Embryonic facial prominence (tissue), 1 donor: ENCODE data around the gene MBD5.

Experiments used
- DNase-seq: peaks from one replicate; pipeline ENCODE4 v3.0.0-alpha.2; 2016; ENCODE audit errors: extremely low spot score

MBD5 gene

GRCh38 chr2:148517822-148518221 lies 496.9 kb downstream of the MBD5 start:
- no peak for DNase-seq

- no peak for DNase-seq
Measured at GRCh38 chr2:148519013-148519412, 498.1 kb downstream of the MBD5 start.

- DNase-seq: no peak
Measured at GRCh38 chr2:148521181-148521580, 500.3 kb downstream of the MBD5 start.

GRCh38 chr2:148523315-148523714 lies 502.4 kb downstream of the MBD5 start:
- no peak for DNase-seq

GRCh38 chr2:148524519-148524919 lies 503.6 kb downstream of the MBD5 start:
- DNase-seq: no peak

- no peak for DNase-seq
Measured at GRCh38 chr2:148525130-148525529, 504.2 kb downstream of the MBD5 start.

GRCh38 chr2:148526509-148527346 lies 505.8 kb downstream of the MBD5 start:
- no peak for DNase-seq

GRCh38 chr2:148527488-148528340 lies 506.8 kb downstream of the MBD5 start:
- no peak for DNase-seq

- DNase-seq: no peak
Measured at GRCh38 chr2:148528356-148529064, 507.6 kb downstream of the MBD5 start.

- DNase-seq: no peak
Measured at GRCh38 chr2:148529745-148530144, 508.9 kb downstream of the MBD5 start.

GRCh38 chr2:148530350-148530749 lies 509.5 kb downstream of the MBD5 start:
- DNase-seq: no peak

GRCh38 chr2:148531235-148531634 lies 510.3 kb downstream of the MBD5 start:
- no peak for DNase-seq

GRCh38 chr2:148531669-148532428 lies 511.0 kb downstream of the MBD5 start:
- no peak for DNase-seq

GRCh38 chr2:148533004-148533403 lies 512.1 kb downstream of the MBD5 start:
- DNase-seq: no peak

GRCh38 chr2:148533685-148534084 lies 512.8 kb downstream of the MBD5 start:
- no peak for DNase-seq

- no peak for DNase-seq
Measured at GRCh38 chr2:148534416-148535204, 513.7 kb downstream of the MBD5 start.

GRCh38 chr2:148538375-148538774 lies 517.5 kb downstream of the MBD5 start:
- DNase-seq: no peak

- no peak for DNase-seq
Measured at GRCh38 chr2:148540022-148540421, 519.1 kb downstream of the MBD5 start.

GRCh38 chr2:148541792-148542191 lies 520.9 kb downstream of the MBD5 start:
- DNase-seq: no peak

- DNase-seq: no peak
Measured at GRCh38 chr2:148542614-148543013, 521.7 kb downstream of the MBD5 start.
